ENCODE data around the gene NEUROG1. TPM values are rescaled to one million over a fixed set of nuclear protein-coding genes. Genes with fewer than 3 reads are reported as not detected.
A peak's percentile ranks its signal among the peaks of the same experiment; 100 is the strongest.

NEUROG1 gene
- polyA plus RNA-seq, 1 donor from 2014 or later: not detected

DNA sequence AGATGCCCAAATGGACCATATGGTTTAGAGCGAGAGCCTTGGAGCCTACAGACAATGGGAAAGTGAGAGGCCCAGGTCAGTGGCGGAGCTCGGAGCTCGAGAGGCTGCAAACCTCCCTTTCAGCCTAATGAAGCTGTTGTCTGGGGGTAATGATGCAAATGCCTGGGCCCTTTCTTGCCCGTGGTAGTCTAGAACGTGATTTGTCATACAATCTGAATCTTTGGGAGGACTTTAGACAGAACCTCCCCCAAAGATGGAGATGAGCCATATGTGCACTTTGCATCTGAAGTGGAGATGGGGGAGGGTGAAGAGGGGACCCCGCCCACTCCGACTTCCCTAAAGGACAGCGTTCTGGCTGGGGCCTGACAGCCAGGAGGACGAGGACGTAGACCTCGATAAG, 10.3 kb upstream of the NEUROG1 start:
- Histone ChIP-seq H4K20me1 (ENCODE audit: insufficient read depth) (no peaks in the 10 kb centered on the region), H3K4me3 (ENCODE audit: low read length) (no peak overlapping the region)
- TF ChIP-seq EZH2 (IDR thresholded peaks at IDR 0.05; ENCODE audit: borderline replicate concordance, insufficient read depth, low read length, poor library complexity, severe bottlenecking): no peak
- no peak for TF ChIP-seq EP300 (conservative IDR thresholded peaks at IDR 0.05; ENCODE audit: poor library complexity, severe bottlenecking)
- TF ChIP-seq REST (IDR thresholded peaks at IDR 0.05; ENCODE audit: borderline replicate concordance): no peak
- TF ChIP-seq CTCF (IDR thresholded peaks at IDR 0.05; ENCODE audit: poor library complexity, severe bottlenecking): no peak
- TF ChIP-seq SMC3 (conservative IDR thresholded peaks at IDR 0.05; ENCODE audit: poor library complexity): no peak
- no peak for TF ChIP-seq RAD21 (conservative IDR thresholded peaks at IDR 0.05)
- no peak for TF ChIP-seq POLR2AphosphoS5 (IDR thresholded peaks at IDR 0.05)
- TF ChIP-seq MXI1 (conservative IDR thresholded peaks at IDR 0.05; ENCODE audit: poor library complexity, severe bottlenecking): no peak

GRCh38 chr5:135545099-135545498, 9.3 kb upstream of the NEUROG1 start:
- no peaks in the 10 kb centered on the region for H4K20me1 ChIP-seq (ENCODE audit: insufficient read depth)
- H3K9ac ChIP-seq (ENCODE audit: low read length): no peak overlapping the region
- TF ChIP-seq EZH2 (IDR thresholded peaks at IDR 0.05; ENCODE audit: borderline replicate concordance, insufficient read depth, low read length, poor library complexity, severe bottlenecking): peak; percentile 61
- TF ChIP-seq CTCF (IDR thresholded peaks at IDR 0.05; ENCODE audit: poor library complexity, severe bottlenecking): no peak
- H3K4me3 ChIP-seq (ENCODE audit: low read length): no peak overlapping the region
- no peak overlapping the region for H3K4me2 ChIP-seq (ENCODE audit: low read length)
- no peak overlapping the region for H3K27ac ChIP-seq (ENCODE audit: low read length)
- peaks cover 100% of the 10 kb centered on the region for H3K27me3 ChIP-seq (ENCODE audit: insufficient read depth, low read depth, low read length)
- H3K79me2 ChIP-seq (replicated peaks; ENCODE audit: insufficient read depth, low read length): no peaks in the 10 kb centered on the region
- no peak overlapping the region for H2AFZ ChIP-seq (ENCODE audit: low read depth, low read length)
- no peaks in the 10 kb centered on the region for H3K9me2 ChIP-seq (ENCODE audit: insufficient read depth, low read length)
- H3K9me3 ChIP-seq (ENCODE audit: low read length): no peaks in the 10 kb centered on the region
- H3K36me3 ChIP-seq (ENCODE audit: insufficient read depth, low read length): no peaks in the 10 kb centered on the region
- no peaks in the 10 kb centered on the region for H3F3A ChIP-seq (ENCODE audit: insufficient read depth, low read length, poor library complexity, severe bottlenecking)

More for the DNA sequence above, 10.3 kb upstream of the NEUROG1 start:
- H3K9me2 ChIP-seq (ENCODE audit: insufficient read depth, low read length): no peaks in the 10 kb centered on the region
- H2AFZ ChIP-seq (ENCODE audit: low read depth, low read length): no peak overlapping the region
- H3K27me3 ChIP-seq (ENCODE audit: insufficient read depth, low read depth, low read length): peaks cover 98% of the 10 kb centered on the region
- H3K9ac ChIP-seq (ENCODE audit: low read length): no peak overlapping the region
- no peak overlapping the region for H3K4me2 ChIP-seq (ENCODE audit: low read length)
- no peaks in the 10 kb centered on the region for H3F3A ChIP-seq (ENCODE audit: insufficient read depth, low read length, poor library complexity, severe bottlenecking)
- H3K9me3 ChIP-seq (ENCODE audit: low read length): no peaks in the 10 kb centered on the region
- H3K36me3 ChIP-seq (ENCODE audit: insufficient read depth, low read length): no peaks in the 10 kb centered on the region
- H3K27ac ChIP-seq (ENCODE audit: low read length): no peak overlapping the region
- H3K79me2 ChIP-seq (replicated peaks; ENCODE audit: insufficient read depth, low read length): no peaks in the 10 kb centered on the region
